ENCODE results near the gene CDKAL1.
"Not testable (repeated sequence)": the region's sequence is repeated elsewhere in the genome, so short reads cannot be mapped to it uniquely, and the experiment has no call there.

The CDKAL1 gene

DNA sequence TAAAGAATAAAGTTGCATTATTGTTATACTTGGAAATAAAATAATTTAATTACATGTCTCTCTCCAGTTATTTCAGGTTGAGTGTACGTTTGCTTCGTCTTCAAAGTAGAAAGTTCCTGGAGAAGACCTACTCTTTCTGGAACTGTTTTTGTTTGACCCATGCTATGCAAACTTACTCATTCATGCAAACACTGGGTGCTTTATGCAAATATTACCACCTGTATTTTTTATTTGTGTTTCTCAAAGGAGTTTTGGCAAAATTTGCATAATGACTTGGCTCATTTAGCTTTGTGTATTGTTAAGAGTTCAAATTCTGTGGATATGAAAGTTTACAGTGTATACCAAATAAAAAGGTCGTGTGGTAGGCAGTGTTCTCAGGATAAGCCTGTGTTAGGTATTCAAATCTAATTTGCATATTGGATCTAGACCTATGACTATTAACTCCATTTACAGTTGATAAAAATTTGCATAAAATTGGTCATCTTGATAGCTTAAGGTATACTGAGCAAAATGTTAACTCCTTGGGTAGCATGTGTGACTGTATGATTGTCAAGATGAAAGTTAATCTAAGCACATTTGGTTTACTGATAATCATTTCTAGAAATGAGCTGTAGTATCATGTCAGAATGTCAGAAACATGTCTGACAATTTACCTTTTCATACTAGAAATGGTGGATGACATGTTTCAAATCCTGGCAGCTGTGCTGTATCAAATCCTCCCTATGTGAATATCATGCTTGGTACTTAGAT is 65.2 kb downstream of the CDKAL1 start:
- no peak for DNase-seq

GRCh38 chr6:20600831-20601230 is 66.6 kb downstream of the CDKAL1 start:
- DNase-seq, result no peak

- no peak for DNase-seq
Observed at GRCh38 chr6:20604159-20604558, 69.9 kb downstream of the CDKAL1 start.

- DNase-seq, result no peak
Observed at GRCh38 chr6:20605061-20605460, 70.8 kb downstream of the CDKAL1 start.

DNA sequence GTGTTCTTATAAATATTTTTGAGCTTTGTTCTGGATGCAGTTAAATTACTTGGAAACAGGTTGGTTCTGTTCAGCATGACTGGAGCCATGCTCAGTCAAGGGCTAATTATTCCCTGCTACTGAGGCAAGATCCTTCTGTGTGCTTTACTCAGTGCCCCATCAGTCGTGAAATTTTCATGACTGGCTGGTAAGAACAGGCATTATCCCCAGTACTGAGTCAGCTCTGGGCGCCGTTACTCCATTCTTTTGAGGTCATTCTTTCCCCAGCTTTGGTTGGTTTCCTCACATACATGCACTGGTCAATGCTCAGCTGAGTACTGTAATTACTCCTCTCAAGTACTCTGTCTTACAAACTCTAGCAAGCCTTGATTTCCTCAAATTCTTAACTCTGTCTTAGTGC is 71.3 kb downstream of the CDKAL1 start:
- DNase-seq, result no peak

DNA sequence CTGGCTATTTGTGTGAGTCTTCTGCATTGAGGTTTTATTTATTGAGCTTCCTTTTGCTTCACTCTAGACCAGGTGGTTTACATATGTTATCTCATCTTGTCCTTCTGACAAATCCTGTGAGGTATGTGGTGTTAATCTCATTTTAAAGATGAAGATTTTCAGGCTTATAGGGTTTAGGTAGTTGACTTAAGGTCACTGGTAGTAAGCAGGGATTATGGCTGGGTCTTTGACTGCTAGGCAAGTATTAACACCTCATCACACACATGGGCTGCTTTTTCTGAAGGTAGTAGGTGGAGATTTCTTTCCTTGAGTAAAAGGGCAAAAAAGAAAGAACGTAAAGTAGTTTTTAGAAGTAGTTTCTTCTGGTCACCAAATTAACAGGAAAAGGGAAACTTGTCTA is 72.6 kb downstream of the CDKAL1 start:
- no peak for DNase-seq

- DNase-seq, result no peak
Observed at GRCh38 chr6:20608356-20608755, 74.1 kb downstream of the CDKAL1 start.

GRCh38 chr6:20608905-20609304 is 74.6 kb downstream of the CDKAL1 start:
- no peak for DNase-seq

GRCh38 chr6:20609924-20610323 is 75.7 kb downstream of the CDKAL1 start:
- DNase-seq, result not testable (repeated sequence)

- DNase-seq, result no peak
Observed at GRCh38 chr6:20610636-20611370, 76.5 kb downstream of the CDKAL1 start.

DNA sequence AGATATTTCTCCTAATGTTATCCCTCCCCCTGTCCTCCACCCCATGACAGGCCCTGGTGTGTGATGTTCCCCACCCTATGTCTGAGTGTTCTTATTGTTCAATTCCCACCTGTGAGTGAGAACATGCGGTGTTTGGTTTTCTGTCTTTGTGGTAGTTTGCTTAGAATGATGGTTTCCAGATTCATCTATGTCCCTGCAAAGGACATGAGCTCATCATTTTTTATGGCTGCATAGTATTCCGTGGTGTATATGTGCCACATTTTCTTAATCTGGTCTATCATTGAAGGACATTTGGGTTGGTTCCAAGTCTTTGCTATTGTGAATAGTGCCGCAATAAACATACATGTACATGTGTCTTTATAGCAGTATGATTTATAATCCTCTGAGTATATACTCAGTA is 83.3 kb downstream of the CDKAL1 start:
- not testable (repeated sequence) for DNase-seq

DNA sequence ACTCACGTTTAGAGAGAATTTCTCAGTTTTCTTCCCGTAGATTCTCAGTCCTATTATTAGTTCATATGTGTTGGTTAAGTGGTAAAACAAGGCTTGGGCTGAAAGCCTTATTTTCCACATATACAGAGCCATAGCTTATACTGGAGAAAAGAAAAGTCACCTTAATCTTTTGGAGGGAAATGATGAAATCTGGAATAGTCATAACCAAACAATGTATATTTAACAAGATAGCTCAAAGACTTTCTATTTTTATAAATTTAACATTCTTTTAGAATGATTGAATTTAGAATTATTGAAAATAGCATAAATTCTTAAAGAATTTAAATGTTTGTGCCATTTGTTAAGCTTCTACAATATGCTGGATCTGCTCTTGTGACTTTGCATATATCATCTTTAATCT is 85.8 kb downstream of the CDKAL1 start:
- DNase-seq, result no peak

DNA sequence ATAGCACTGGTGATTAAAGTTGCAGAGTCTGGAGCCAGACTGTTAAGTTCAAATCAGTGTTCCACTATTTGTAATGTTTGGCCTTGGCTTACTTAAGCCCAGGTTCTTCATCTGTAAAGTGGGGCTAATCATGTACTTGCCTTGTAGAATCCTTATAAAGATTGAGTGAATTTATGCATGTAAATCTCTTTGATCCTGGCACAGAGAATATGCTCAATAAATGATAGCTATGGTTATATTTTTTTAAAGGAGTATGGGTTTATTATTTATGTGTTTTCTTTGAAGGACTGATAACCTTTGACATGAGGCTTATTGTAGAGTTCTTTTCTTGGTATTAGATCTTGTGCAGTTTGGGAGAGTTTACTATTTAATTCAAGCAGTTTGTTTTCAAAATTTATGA is 89.5 kb downstream of the CDKAL1 start:
- DNase-seq, result no peak

GRCh38 chr6:20626165-20626564 is 91.9 kb downstream of the CDKAL1 start:
- no peak for DNase-seq

DNA sequence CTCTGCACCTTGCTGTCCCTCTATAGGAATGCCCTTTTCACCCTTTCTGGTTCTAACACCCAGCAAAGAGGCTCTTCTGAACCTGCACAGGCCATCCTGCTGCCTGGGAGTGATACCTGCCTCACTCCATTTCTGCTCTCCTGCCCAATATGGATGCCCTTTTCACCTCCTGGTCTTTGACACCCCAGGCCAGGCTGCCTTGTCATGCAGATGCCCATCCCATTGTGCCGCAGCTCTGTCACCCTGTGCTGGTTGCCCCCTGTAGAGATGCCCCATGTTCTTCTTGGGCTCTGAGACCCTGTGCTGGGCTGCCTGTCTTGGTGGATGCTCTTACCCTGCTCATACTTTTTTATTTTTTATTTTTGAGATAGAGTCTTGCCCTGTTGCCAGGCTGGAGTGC is 95.3 kb downstream of the CDKAL1 start:
- no peak for DNase-seq

DNA sequence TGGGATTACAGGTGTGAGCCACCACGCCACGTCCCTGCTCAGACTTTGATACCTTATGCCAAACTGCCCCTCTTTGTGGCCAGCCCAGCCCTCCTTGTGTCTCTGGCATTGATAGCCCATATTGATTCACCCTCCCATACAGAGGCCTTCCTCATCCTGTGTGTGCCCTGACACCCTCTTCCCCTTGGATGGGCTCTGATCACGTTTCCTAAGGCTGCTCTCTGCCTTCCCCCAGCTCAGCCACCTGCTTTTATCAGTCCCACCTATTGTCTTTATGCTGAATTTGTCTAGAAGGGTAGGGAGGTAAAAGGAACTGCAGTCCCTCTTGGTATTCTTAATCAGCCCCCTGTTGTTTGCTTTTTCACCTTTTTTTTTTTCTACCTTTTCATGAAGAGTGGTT is 95.9 kb downstream of the CDKAL1 start:
- DNase-seq, result no peak

DNA sequence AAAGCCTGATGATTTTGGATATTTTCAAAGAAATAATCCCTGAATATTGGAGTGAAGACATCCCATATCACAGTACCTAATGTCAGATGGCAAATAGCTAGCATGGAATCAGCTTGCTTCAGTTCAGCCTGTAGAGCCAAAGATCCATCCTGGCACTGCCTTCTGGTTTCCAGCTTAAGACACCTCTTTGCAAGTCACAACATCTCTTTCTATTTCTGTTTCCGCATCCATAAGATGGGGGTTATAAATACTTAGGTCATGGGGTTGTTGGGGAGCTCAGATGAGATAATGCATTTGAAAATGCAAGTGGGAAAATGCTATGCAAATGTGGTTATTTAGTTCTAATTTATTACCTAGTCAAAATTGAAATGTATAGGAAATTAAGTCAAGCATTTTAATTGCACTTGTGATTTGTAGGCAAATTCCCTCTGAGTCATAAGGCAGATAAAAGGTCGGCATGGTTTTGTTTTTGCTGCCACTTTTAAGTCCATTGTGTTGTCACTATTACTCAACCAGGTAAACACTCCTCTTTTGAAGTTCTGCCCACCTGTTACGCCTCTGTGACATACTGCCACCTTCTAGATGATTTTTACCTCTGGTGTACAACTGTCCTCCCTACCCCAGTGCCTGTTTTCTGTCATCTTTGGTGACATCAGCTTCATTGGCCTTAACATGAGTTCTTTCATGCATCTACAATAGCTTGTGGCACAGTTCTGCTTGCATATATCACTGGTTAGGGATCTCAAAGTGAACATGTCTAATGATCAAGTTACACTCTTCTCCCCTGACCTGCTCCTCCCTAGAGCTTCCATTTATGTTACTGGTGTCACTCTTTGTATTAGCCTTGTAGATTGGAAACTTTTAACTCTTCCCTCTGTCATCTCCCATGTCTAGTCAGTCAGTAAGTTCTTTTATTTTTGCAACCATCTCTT is 96.6 kb downstream of the CDKAL1 start:
- no peak for DNase-seq

DNA sequence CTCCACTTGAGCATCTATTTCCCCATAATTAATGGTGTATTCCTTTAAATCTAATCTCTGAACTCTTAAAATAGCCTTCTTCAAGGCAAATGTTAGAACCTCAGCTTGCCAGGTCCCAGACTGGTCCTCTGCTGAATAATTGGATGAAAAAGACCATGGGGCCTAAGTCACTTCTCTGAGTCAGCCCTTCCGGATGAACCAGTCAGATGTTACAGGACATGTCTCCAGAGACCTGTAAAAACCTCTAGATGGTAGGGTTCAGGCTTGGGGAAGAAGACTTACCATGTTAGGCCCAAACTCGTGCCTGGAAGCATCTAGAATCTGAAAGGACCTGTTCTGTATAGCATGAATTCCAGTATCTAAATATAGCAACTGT is 97.3 kb downstream of the CDKAL1 start:
- DNase-seq, result no peak

GRCh38 chr6:20632696-20633095 is 98.4 kb downstream of the CDKAL1 start:
- no peak for DNase-seq

- DNase-seq, result no peak
Observed at GRCh38 chr6:20633566-20634340, 99.5 kb downstream of the CDKAL1 start.

DNA sequence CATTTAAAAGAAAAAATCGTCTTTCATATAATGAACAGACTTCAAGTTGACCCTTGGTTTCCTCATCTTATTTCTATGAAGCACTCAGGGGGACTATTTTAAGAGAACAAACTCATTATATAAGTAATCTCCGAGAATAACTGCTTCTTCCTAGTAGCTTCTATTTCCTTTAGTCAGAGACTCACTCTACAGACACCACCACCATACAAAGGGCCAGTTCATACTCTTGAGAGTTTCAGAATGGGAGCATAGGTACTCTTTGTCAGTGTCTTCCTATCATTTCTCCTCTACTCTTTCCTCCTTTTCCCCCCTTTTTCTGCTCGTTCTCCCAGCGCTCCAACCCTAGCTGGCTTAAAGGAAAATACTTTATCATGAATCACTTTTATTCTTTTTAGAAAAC is 104.9 kb downstream of the CDKAL1 start:
- DNase-seq, result no peak

DNA sequence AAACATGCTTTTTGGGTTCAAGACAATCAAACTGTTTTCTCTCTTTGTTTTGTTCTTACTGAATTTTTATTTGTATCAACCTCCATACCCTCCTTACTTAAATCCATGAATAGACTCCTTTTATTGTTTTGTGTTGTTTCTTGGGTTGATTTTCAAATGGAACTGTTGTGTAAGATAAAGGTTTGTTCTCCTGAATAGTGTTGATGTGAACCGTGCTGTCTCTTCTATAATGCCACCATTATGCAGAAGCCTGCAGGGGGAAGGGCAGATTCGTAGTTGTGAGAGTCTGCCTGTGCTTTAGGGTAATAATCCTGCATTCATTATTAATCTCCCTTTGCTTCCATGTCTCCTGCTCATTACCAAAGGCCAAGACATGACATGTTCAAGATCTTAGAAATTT is 105.9 kb downstream of the CDKAL1 start:
- no peak for DNase-seq

- no peak for DNase-seq
Observed at GRCh38 chr6:20642441-20642840, 108.2 kb downstream of the CDKAL1 start.

Data from bone marrow (tissue), 2 donors.